ENCODE measurements around the gene LYSMD2.

Gene LYSMD2

GRCh38 chr15:51696566-51696965, 40.9 kb downstream of the LYSMD2 start:
- TF ChIP-seq CTCF (conservative IDR thresholded peaks at IDR 0.05; ENCODE audit: control insufficient read depth, insufficient read depth, low read depth, low read length), result no peak
- H3K4me3 ChIP-seq (ENCODE audit: control insufficient read depth, low read depth, low read length), result no peak overlapping the region
- DNase-seq (ENCODE audit: low read depth), result no peak

GRCh38 chr15:51692154-51692553, 45.3 kb downstream of the LYSMD2 start:
- no peak for DNase-seq (ENCODE audit: low read depth)
- TF ChIP-seq CTCF (conservative IDR thresholded peaks at IDR 0.05; ENCODE audit: control insufficient read depth, insufficient read depth, low read depth, low read length), result no peak
- no peak overlapping the region for H3K4me3 ChIP-seq (ENCODE audit: control insufficient read depth, low read depth, low read length)

GRCh38 chr15:51688863-51689262, 48.6 kb downstream of the LYSMD2 start:
- peak; percentile 12 for DNase-seq (ENCODE audit: low read depth)
- TF ChIP-seq CTCF (conservative IDR thresholded peaks at IDR 0.05; ENCODE audit: control insufficient read depth, insufficient read depth, low read depth, low read length), result peak; percentile 27
- no peak overlapping the region for H3K4me3 ChIP-seq (ENCODE audit: control insufficient read depth, low read depth, low read length)

- no peak for TF ChIP-seq CTCF (conservative IDR thresholded peaks at IDR 0.05; ENCODE audit: control insufficient read depth, insufficient read depth, low read depth, low read length)
- H3K4me3 ChIP-seq (ENCODE audit: control insufficient read depth, low read depth, low read length), result no peak overlapping the region
- DNase-seq (ENCODE audit: low read depth), result no peak
These were observed 49.9 kb downstream of the LYSMD2 start for GRCh38 chr15:51687565-51687964.

- peak; percentile 69 for DNase-seq (ENCODE audit: low read depth)
- TF ChIP-seq CTCF (conservative IDR thresholded peaks at IDR 0.05; ENCODE audit: control insufficient read depth, insufficient read depth, low read depth, low read length), result no peak
- H3K4me3 ChIP-seq (ENCODE audit: control insufficient read depth, low read depth, low read length), result no peak within 1 kb of the TSS
These were observed 56.0 kb downstream of the LYSMD2 start, which contains the start of gene SCG3 for GRCh38 chr15:51681303-51681963. SCG3 (plus strand) TSS chr15:51681503; CDS start chr15:51681756, 253 bp downstream.

- H3K4me3 ChIP-seq (ENCODE audit: control insufficient read depth, low read depth, low read length), result no peak overlapping the region
- TF ChIP-seq CTCF (conservative IDR thresholded peaks at IDR 0.05; ENCODE audit: control insufficient read depth, insufficient read depth, low read depth, low read length), result no peak
- no peak for DNase-seq (ENCODE audit: low read depth)
These were observed 57.1 kb downstream of the LYSMD2 start for GRCh38 chr15:51680321-51680720.

Measured in fibroblast of mammary gland (primary cell).